Muscle layer of colon (tissue), 2 donors: Measurements from ENCODE around the gene FRAS1.

Source experiments
- H3K27ac ChIP-seq: one replicate; pipeline ENCODE4 v1.7.0; 2013; ENCODE audit warnings: low read depth, mild to moderate bottlenecking, low read length, moderate library complexity
- H3K27me3 ChIP-seq, 2 donors: one replicate each; pipeline ENCODE4 v1.7.0; 2013; ENCODE audit warnings: low read length in 2 of 2, mild to moderate bottlenecking in 2 of 2; ENCODE audit not compliant: insufficient read depth in 2 of 2, control insufficient read depth in 1 of 2
- H3K36me3 ChIP-seq: one replicate; pipeline ENCODE4 v1.7.0; 2013; ENCODE audit warnings: mild to moderate bottlenecking, low read length; ENCODE audit not compliant: insufficient read depth
- H3K4me1 ChIP-seq: one replicate; pipeline ENCODE4 v1.7.0; 2013; ENCODE audit warnings: mild to moderate bottlenecking, low read length; ENCODE audit not compliant: insufficient read depth
- H3K4me3 ChIP-seq, 2 donors: one replicate each; pipeline ENCODE4 v1.7.0; 2013; ENCODE audit warnings: low read length in 2 of 2, low read depth in 1 of 2, mild to moderate bottlenecking in 1 of 2, moderate library complexity in 1 of 2
- H3K9ac ChIP-seq: one replicate; pipeline ENCODE4 v1.7.0; 2013; ENCODE audit warnings: low read length
- H3K9me3 ChIP-seq: one replicate; pipeline ENCODE4 v1.7.0; 2013; ENCODE audit warnings: mild to moderate bottlenecking, low read length
- donor health status: abdominal sarcoma.
- donor health status: Adenocarcinoma of cecum.

FRAS1 gene

DNA sequence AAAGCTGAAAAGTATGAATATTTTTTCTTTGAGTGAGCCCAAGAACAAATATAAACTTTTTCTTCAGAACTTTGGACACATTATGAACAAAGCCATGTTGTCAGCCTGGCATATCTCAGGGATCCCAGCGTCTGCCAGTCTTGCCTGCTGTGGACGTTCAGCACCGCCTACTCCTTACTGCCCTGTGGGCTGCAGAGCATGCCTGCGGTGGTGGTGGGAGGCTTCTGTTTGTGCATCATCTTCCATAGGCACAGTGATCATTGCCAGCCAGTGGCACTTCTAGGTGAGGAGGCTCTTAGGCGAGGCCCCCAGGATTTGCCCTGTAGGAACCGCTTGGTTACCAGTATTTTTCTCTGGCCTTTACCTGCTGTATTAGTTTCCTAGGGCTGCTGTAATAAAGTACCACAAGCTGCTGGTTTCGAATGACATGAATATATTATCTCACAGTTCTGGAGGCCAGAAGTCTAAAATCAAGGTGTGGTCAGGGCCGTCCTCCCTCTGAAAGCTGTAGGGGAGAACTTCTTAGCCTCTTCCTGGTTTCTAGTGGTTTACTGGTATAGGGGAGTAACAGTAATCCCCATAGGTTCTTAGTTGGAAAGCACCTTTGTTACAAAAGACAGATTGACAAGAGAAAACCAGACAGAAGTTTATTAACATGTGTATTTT is 509.8 kb downstream of the FRAS1 start:
- Histone ChIP-seq H3K27me3 (no peaks in the 10 kb centered on the region), H3K4me3 (no peak overlapping the region), H3K9me3 (no peaks in the 10 kb centered on the region), H3K27ac (no peak overlapping the region), H3K36me3 (no peaks in the 10 kb centered on the region), H3K4me1 (peaks cover 6% of the 10 kb centered on the region), H3K9ac (no peak overlapping the region)

DNA sequence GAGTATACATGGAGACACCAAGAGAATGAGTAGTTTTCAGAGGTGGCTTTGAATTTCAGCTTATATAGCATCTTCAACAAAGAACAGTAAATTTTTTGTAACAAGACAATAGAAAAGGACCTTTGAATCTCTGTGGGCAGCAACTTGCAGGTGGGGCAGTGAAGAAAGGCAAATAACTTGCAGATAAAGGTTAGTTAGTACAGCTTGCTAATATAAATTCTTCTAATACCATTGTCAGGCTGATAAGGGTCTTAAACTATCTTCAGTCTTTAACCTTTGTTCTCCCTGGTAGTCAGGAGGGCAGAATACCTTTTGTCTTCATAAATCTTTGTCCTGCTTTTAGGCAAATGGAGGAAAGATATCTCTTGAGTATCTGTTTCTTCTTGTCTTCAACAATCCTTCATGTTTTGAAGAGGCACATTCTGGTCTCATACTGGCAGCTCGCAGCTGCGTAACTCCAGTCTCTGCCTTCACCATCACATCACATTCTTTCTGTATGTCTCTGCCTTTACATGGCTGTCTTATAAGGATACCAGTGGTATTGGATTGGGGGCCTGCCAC is 510.5 kb downstream of the FRAS1 start:
- H3K36me3 ChIP-seq: no peaks in the 10 kb centered on the region
- H3K4me1 ChIP-seq: no peaks in the 10 kb centered on the region
- no peak overlapping the region for H3K27ac ChIP-seq
- no peak overlapping the region for H3K9ac ChIP-seq
- no peaks in the 10 kb centered on the region for H3K9me3 ChIP-seq
- no peaks in the 10 kb centered on the region for H3K27me3 ChIP-seq
- H3K4me3 ChIP-seq: no peak overlapping the region

DNA sequence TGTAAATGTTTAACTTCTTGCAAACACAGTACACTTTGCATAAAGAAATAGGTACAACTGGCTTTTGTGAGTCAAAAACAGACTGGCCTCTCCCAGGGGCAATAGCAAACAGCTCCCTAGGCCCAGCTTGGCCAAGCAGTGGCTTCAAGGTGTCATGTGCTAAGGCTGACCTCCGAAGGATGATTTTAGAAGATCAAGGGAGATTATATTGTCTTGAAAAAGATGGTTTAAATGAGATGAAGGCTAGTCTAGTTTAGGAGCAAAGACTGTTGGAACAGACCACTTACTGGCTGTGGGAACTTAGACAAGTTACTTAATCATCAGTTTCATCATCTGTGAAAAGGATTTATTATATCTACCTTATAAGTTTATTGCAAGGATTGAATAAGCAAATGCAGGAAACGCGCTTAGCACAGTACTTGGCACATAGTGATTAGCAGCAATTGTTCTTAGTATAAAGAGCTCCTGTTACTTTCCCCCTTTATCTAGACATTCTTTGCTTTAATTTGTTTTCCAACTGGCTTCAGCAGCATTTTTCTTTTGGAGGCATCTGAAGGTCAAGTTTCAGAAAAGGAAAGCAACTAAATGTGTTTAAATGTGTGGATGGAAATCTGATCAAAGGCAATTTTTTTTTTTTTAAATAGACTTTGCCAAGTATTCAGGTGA is 511.6 kb downstream of the FRAS1 start:
- H3K9me3 ChIP-seq: no peaks in the 10 kb centered on the region
- no peak overlapping the region for H3K4me3 ChIP-seq
- H3K27me3 ChIP-seq: no peaks in the 10 kb centered on the region
- H3K9ac ChIP-seq: no peak overlapping the region
- no peaks in the 10 kb centered on the region for H3K4me1 ChIP-seq
- H3K36me3 ChIP-seq: no peaks in the 10 kb centered on the region
- peak overlapping the region; percentile 6 for H3K27ac ChIP-seq

DNA sequence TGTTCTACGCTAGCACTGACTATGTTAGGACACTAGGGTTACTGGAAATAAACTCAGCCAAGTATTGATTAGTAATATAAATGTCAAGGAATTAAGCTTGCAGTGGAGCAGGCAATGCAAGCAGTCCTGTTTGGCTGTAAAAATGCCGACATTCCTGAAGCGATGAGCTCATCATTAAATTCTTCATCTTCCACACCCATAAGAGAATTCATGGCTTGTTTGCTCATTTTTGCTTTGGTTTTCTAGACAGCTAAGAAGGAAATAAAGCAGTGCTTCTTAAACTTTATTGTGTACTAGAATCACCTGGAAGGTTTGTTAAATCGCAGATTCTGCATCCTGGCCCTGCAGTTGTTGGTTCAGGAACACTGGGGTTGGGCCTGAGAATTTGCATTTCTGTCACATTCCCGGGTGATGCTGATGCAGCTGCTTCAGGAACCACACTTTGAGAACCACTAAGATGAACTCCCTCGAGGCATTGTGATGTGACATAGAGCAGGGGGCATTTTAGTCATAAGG is 512.2 kb downstream of the FRAS1 start:
- H3K9ac ChIP-seq: no peak overlapping the region
- no peaks in the 10 kb centered on the region for H3K36me3 ChIP-seq
- H3K27me3 ChIP-seq: no peaks in the 10 kb centered on the region
- H3K4me3 ChIP-seq: no peak overlapping the region
- no peaks in the 10 kb centered on the region for H3K9me3 ChIP-seq
- no peaks in the 10 kb centered on the region for H3K4me1 ChIP-seq
- H3K27ac ChIP-seq: peak overlapping the region; percentile 6

DNA sequence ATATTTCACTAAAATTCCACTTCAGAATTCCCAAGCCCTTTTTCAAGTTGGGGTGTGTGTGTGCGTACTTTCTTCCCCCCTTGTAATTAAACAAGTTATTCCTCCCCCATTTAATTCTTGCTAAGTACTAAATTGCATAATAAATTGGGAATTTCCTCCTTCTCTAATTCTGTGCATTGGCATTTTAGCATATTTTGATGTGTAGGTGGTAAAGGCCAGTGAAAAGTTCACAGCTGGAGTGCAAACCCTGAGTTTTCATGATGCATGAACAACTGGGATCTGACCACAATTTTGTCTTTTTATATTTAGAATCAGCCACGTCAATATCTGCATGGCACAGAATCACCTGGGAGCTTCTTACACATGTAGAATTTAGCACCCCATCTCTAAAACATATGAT is 513.0 kb downstream of the FRAS1 start:
- Histone ChIP-seq H3K4me1 (no peaks in the 10 kb centered on the region), H3K9ac (no peak overlapping the region), H3K9me3 (no peaks in the 10 kb centered on the region), H3K27ac (no peak overlapping the region), H3K27me3 (no peaks in the 10 kb centered on the region), H3K4me3 (no peak overlapping the region), H3K36me3 (no peaks in the 10 kb centered on the region)

DNA sequence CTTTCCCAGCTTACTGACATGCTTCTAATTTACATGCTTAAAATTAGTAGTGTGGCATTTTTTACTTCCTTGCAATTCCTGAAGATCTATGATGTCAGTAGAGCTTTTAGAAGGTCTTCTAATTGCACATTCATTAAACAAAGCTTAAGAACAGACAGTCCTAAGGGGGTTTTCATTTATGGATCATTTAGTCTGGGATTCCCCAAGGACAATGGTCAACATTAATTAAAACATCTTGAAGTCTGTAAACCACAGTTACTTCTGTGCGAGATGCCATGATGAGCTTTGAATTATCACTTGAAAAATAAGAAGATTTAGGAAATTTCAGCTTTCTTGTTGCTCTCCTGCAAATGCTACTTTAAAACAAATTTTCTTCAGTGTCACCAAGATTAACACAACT is 514.7 kb downstream of the FRAS1 start:
- H3K9me3 ChIP-seq: no peaks in the 10 kb centered on the region
- no peak overlapping the region for H3K9ac ChIP-seq
- no peaks in the 10 kb centered on the region for H3K36me3 ChIP-seq
- H3K27me3 ChIP-seq: no peaks in the 10 kb centered on the region
- H3K4me1 ChIP-seq: no peaks in the 10 kb centered on the region
- no peak overlapping the region for H3K27ac ChIP-seq
- H3K4me3 ChIP-seq: no peak overlapping the region

DNA sequence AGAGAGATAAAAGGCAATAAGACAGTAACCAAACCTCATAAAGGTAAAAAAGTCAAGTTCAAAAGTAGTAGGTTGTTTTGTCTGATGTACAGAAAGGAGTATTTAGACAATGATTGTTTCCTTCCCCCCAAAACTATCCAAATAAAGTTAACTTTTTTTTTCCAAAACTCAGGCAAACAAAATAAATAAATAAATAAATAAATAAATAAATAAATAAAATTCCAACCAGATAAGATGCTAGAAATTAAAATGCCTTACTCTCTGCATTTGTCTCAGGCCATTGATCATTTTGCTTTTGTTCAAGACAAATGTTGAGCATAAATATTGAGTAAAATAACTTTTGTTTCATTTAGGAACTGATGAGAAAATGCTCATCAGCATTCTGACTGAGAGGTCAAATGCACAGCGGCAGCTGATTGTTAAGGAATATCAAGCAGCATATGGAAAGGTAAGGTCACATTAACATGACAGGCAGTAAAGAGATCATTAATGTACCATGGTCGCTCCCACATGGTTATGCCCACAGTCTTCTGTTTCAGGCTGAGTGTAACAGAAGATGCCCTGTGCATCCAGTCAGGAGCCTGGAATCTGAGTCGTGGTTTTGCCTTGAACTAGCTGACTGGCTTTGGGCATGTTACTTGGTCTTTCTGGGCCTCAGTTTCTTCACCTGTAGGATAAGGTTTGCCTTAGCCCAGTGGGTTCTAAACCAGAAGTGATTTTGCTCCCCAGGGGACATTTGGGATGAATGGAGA is 521.7 kb downstream of the FRAS1 start:
- Histone ChIP-seq H3K4me1 (no peaks in the 10 kb centered on the region), H3K27me3 (no peaks in the 10 kb centered on the region), H3K36me3 (no peaks in the 10 kb centered on the region), H3K9me3 (no peaks in the 10 kb centered on the region), H3K4me3 (no peak overlapping the region), H3K9ac (no peak overlapping the region), H3K27ac (no peak overlapping the region)

DNA sequence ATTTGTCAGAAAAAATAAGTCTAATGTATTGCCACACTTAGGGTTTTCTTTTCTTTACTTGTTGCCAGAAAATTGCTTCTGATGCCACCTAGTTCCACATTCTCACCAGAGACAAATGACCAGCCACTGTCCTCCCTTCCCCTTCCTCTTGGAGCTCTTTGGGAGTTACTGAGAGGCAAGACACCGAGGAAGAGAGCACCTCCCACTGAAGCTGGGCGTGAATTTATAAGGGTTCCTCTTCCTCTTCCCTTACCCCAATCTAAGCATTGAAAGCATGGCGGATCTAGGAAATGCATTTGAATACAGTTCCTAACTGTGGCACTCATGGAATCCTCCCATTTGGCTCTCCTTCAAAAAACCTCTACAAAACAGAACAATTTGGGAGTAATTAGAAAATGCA is 524.5 kb downstream of the FRAS1 start:
- Histone ChIP-seq H3K36me3 (no peaks in the 10 kb centered on the region), H3K27ac (no peak overlapping the region), H3K9ac (no peak overlapping the region), H3K4me3 (no peak overlapping the region), H3K9me3 (no peaks in the 10 kb centered on the region), H3K27me3 (no peaks in the 10 kb centered on the region), H3K4me1 (no peaks in the 10 kb centered on the region)

DNA sequence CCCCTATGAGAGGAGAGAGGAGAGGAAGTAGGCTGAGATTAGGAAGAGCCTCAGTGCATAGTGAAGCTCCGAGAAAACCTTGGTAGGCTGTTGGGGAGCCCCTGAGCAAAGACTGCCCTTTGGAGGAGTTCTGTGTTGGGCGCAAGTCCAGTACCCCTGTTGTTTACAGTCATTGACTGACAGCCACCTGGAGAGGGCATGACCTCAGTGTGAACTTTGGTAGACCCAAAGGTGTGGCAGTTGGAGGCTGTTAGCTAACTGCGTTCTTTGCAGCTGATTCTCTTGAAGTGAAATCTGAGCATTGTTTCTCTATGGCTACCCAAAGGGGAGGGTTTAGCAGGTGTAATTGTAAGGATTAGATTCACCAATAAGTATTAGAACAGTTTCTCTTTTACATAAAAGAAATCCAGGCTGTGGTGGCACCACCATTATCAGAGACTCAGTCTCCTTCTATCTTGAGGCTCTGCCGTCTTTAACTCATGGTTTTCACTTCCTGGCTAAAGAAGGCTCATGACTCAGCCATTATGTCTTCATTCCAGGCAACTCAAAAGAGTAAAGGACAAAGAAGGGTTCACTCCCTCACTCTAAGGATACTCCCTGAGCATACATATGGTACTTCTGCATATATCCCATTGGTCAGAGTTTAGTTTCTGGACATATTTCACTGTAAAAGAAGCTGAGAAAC is 527.9 kb downstream of the FRAS1 start:
- Histone ChIP-seq H3K27ac (no peak overlapping the region), H3K9me3 (no peaks in the 10 kb centered on the region), H3K9ac (no peak overlapping the region), H3K27me3 (no peaks in the 10 kb centered on the region), H3K4me3 (no peak overlapping the region), H3K4me1 (no peaks in the 10 kb centered on the region), H3K36me3 (no peaks in the 10 kb centered on the region)

DNA sequence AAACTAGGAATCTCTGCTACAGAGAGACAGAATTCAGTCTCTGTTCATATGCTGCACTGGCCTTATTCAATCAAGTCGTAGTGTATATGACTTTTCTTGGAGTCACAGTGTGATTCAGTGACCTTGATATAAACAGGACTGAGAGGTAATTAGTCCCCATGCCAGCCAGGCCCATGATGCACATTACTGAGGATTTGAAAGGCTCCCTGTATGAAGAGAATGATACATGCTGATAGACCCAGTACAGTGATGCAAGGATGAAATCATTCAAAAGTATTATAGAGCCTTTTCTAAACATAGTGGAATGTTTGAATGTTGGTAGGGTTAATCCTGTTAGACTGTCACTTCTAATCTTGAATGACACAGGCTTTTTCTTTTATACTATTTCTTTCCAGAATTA is 528.5 kb downstream of the FRAS1 start:
- Histone ChIP-seq H3K9me3 (no peaks in the 10 kb centered on the region), H3K4me3 (no peak overlapping the region), H3K27ac (no peak overlapping the region), H3K9ac (no peak overlapping the region), H3K36me3 (no peaks in the 10 kb centered on the region), H3K27me3 (no peaks in the 10 kb centered on the region), H3K4me1 (no peaks in the 10 kb centered on the region)
